Measurements from ENCODE around the gene ADGRE1.

Gene ADGRE1

DNA sequence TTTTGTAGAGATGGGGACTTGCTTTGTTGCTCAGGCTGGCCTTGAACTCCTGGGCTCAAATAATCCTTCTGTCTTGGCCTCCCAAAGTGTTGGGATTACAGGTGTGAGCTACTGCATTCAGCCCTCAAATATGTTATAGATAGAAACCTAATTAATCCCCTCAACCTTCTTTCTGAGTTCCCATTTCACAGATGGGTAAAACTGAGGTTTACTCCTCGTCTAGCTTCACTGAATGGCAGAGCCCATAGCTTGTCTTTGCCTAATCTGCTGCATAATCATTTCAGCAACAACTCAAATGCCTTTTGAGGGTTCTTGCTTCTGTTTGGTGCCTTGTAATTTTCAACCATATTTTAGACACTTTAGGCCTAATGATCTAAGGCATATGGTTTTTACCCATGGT is 36.0 kb upstream of the ADGRE1 start:
- TF ChIP-seq, protein P1, sequence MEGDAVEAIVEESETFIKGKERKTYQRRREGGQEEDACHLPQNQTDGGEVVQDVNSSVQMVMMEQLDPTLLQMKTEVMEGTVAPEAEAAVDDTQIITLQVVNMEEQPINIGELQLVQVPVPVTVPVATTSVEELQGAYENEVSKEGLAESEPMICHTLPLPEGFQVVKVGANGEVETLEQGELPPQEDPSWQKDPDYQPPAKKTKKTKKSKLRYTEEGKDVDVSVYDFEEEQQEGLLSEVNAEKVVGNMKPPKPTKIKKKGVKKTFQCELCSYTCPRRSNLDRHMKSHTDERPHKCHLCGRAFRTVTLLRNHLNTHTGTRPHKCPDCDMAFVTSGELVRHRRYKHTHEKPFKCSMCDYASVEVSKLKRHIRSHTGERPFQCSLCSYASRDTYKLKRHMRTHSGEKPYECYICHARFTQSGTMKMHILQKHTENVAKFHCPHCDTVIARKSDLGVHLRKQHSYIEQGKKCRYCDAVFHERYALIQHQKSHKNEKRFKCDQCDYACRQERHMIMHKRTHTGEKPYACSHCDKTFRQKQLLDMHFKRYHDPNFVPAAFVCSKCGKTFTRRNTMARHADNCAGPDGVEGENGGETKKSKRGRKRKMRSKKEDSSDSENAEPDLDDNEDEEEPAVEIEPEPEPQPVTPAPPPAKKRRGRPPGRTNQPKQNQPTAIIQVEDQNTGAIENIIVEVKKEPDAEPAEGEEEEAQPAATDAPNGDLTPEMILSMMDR (IDR thresholded peaks at IDR 0.05) = no peak

DNA sequence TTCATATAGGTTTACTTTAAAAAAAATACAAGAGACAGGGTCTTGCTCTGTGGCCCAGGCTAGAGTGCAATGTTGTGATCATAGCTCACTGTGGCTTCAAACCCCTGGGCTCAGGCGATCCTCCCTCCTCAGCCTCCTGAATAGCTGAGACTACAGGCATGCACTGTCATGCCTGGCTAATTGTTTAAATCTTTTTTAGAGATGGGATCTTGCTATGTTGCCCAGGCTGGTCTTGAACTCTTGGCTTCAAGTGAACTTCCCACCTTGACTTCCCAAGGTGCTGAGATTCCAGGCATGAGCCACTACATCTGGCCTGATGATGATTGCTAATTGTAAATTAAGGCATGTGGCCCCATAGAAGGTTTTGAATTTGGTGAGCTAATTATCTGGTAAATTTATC is 35.4 kb upstream of the ADGRE1 start:
- no peak for DNase-seq (ENCODE audit: low spot score)
- TF ChIP-seq, protein P1 (IDR thresholded peaks at IDR 0.05) = no peak
- no peak overlapping the region for H3K27ac ChIP-seq
- no peak overlapping the region for H3K4me3 ChIP-seq

More for the DNA sequence above, 36.0 kb upstream of the ADGRE1 start:
- no peak for DNase-seq (ENCODE audit: low spot score)
- H3K27ac ChIP-seq = no peak overlapping the region
- H3K4me3 ChIP-seq = no peak overlapping the region

DNA sequence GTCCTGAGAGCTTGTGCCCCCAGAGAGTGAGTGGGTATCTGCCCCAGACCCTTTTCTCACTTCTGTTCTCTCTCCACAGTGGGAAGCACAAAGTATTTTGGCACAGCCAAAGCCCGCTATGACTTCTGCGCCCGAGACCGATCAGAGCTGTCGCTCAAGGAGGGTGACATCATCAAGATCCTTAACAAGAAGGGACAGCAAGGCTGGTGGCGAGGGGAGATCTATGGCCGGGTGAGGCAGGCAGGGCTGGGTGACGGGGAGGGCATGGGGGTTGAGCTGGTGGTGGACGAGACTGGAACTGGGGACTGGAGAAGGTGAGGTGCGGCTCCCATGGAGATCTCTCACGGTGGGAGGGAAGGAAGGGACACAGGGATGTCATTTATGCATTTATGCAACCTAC is 33.5 kb upstream of the ADGRE1 start:
- TF ChIP-seq, protein P1 (IDR thresholded peaks at IDR 0.05) = no peak
- Histone ChIP-seq H3K4me3 (no peak overlapping the region), H3K27ac (no peak overlapping the region)
- no peak for DNase-seq (ENCODE audit: low spot score)

DNA sequence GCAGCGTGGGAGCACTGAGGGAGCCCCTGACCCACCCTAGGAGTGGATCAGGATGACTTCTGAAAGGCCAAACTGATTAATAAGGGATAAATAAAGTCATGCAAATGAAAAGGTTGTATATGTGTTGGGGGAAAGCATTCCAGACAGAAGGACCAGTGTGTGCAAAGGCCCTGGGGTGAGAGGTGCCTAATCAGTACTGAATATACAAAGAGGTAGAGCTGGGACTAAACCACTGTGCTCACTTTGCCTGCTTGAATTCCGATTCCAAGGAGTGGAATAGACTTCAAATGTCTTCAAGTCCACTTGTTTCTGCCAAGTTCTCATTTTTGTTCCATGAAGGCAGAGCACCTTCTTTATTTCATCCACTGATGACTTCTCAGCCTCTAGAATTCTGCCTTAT is 32.6 kb upstream of the ADGRE1 start:
- DNase-seq (ENCODE audit: low spot score) = no peak
- TF ChIP-seq, protein P1 (IDR thresholded peaks at IDR 0.05) = no peak
- Histone ChIP-seq H3K4me3 (no peak overlapping the region), H3K27ac (no peak overlapping the region)

DNA sequence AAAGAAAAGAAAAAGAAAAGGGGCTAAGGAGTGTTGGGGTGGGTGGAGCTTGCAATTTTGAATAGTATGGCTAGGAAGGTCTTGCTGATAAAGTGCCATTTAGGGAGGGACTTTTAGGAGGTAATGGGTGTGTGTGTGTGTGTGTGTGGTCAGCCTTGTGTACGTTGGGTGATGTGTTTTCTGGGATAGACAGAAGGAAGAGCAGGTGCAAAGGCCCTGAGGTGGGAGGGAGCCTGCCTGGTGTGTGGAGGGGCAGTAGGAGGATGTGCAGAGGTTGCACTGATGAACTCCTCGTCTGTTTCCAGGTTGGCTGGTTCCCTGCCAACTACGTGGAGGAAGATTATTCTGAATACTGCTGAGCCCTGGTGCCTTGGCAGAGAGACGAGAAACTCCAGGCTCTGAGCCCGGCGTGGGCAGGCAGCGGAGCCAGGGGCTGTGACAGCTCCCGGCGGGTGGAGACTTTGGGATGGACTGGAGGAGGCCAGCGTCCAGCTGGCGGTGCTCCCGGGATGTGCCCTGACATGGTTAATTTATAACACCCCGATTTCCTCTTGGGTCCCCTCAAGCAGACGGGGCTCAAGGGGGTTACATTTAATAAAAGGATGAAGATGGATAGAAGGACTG is 30.5 kb upstream of the ADGRE1 start:
- no peak for DNase-seq (ENCODE audit: low spot score)

DNA sequence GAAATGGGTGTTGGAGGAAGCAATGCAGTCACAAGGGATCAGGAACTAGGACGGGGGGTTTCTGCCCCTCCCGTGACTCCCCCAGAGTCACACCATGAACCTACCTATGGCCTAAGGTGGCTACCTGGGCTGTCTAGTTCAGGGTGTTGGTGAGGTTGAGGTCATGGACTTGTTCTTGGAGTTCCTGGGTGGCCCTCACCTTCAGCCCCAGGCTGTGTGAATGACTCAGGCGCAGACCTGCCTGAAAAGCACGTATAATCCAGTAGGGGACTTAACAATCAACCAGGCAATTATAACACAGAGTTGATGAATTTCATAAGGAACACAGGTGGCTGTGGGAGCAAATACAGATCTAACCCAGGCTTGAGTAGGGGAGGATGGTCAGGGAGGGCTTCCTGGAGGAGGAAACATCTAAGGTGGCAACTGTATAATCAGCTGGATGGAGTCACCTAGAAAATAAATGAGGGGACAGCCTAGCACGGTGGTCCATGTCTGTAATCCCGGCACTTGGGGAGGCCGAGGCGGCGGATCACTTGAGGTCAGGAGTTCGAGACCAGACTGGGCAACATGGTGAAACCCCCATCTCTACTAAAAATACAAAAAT is 25.6 kb upstream of the ADGRE1 start:
- TF ChIP-seq, protein P1 (IDR thresholded peaks at IDR 0.05) = no peak
- no peak for DNase-seq (ENCODE audit: low spot score)

More for the DNA sequence above, 30.5 kb upstream of the ADGRE1 start:
- TF ChIP-seq, protein P1 (IDR thresholded peaks at IDR 0.05) = no peak
- no peak overlapping the region for H3K27ac ChIP-seq
- H3K4me3 ChIP-seq = no peak overlapping the region

DNA sequence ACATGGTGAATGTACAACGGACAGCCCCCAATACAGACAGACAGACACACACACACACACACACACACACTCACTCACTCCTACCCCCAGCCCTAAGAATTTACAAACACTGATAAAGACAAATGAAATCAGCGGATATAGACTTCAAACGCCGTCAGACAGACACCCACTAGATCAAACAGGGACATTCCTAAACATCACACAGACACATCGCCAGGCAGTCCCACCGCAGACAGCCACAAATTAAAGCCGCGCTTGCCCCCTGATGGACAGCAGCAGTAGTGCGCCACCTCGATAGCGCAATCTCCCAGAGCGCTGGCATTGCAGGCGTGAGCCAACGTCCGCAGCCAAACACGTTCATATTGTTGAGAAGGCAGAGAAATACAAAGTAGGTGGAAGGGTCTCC is 24.7 kb upstream of the ADGRE1 start:
- H3K4me3 ChIP-seq = peak overlapping the region; percentile 57
- TF ChIP-seq, protein P1 (IDR thresholded peaks at IDR 0.05) = peak; percentile 42
- DNase-seq (ENCODE audit: low spot score) = peak; percentile 78

More for the DNA sequence above, 25.6 kb upstream of the ADGRE1 start:
- Histone ChIP-seq H3K4me3 (no peak overlapping the region), H3K27ac (no peak overlapping the region)

More for the DNA sequence above, 24.7 kb upstream of the ADGRE1 start:
- H3K27ac ChIP-seq = no peak overlapping the region

Measured in coronary artery (tissue), 2 donors.